Measurements from ENCODE around the gene RSRC1. TPM values are rescaled to one million over a fixed set of nuclear protein-coding genes. Genes with fewer than 3 reads are reported as not detected.

RSRC1 gene
- total and polyA plus RNA-seq, 2 of the 8 experiments (the other 6 are each of a cell fraction or from before 2014, with no cell fraction given), result 2.0 to 27.9 TPM

DNA sequence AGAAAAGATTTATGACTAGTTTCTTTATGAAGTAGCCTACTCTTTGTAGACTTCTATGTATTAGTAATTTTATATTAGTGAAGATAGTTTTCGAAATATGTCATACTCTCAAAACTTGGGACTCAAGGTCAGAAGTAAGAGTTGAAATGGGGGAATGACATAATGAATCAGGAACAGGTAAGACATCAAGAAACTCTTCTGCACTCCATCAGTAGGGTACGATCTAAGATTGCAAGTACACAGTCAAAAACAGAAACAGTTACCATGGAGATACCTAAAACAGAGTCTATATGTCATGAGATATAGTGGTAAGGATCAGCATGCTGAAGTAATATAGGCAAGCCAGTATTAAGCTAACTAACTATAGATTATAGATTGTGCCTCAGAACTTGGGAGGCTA is 274.1 kb downstream of the RSRC1 start (continued):
- TF ChIP-seq, protein P1, sequence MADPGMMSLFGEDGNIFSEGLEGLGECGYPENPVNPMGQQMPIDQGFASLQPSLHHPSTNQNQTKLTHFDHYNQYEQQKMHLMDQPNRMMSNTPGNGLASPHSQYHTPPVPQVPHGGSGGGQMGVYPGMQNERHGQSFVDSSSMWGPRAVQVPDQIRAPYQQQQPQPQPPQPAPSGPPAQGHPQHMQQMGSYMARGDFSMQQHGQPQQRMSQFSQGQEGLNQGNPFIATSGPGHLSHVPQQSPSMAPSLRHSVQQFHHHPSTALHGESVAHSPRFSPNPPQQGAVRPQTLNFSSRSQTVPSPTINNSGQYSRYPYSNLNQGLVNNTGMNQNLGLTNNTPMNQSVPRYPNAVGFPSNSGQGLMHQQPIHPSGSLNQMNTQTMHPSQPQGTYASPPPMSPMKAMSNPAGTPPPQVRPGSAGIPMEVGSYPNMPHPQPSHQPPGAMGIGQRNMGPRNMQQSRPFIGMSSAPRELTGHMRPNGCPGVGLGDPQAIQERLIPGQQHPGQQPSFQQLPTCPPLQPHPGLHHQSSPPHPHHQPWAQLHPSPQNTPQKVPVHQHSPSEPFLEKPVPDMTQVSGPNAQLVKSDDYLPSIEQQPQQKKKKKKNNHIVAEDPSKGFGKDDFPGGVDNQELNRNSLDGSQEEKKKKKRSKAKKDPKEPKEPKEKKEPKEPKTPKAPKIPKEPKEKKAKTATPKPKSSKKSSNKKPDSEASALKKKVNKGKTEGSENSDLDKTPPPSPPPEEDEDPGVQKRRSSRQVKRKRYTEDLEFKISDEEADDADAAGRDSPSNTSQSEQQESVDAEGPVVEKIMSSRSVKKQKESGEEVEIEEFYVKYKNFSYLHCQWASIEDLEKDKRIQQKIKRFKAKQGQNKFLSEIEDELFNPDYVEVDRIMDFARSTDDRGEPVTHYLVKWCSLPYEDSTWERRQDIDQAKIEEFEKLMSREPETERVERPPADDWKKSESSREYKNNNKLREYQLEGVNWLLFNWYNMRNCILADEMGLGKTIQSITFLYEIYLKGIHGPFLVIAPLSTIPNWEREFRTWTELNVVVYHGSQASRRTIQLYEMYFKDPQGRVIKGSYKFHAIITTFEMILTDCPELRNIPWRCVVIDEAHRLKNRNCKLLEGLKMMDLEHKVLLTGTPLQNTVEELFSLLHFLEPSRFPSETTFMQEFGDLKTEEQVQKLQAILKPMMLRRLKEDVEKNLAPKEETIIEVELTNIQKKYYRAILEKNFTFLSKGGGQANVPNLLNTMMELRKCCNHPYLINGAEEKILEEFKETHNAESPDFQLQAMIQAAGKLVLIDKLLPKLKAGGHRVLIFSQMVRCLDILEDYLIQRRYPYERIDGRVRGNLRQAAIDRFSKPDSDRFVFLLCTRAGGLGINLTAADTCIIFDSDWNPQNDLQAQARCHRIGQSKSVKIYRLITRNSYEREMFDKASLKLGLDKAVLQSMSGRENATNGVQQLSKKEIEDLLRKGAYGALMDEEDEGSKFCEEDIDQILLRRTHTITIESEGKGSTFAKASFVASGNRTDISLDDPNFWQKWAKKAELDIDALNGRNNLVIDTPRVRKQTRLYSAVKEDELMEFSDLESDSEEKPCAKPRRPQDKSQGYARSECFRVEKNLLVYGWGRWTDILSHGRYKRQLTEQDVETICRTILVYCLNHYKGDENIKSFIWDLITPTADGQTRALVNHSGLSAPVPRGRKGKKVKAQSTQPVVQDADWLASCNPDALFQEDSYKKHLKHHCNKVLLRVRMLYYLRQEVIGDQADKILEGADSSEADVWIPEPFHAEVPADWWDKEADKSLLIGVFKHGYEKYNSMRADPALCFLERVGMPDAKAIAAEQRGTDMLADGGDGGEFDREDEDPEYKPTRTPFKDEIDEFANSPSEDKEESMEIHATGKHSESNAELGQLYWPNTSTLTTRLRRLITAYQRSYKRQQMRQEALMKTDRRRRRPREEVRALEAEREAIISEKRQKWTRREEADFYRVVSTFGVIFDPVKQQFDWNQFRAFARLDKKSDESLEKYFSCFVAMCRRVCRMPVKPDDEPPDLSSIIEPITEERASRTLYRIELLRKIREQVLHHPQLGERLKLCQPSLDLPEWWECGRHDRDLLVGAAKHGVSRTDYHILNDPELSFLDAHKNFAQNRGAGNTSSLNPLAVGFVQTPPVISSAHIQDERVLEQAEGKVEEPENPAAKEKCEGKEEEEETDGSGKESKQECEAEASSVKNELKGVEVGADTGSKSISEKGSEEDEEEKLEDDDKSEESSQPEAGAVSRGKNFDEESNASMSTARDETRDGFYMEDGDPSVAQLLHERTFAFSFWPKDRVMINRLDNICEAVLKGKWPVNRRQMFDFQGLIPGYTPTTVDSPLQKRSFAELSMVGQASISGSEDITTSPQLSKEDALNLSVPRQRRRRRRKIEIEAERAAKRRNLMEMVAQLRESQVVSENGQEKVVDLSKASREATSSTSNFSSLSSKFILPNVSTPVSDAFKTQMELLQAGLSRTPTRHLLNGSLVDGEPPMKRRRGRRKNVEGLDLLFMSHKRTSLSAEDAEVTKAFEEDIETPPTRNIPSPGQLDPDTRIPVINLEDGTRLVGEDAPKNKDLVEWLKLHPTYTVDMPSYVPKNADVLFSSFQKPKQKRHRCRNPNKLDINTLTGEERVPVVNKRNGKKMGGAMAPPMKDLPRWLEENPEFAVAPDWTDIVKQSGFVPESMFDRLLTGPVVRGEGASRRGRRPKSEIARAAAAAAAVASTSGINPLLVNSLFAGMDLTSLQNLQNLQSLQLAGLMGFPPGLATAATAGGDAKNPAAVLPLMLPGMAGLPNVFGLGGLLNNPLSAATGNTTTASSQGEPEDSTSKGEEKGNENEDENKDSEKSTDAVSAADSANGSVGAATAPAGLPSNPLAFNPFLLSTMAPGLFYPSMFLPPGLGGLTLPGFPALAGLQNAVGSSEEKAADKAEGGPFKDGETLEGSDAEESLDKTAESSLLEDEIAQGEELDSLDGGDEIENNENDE (IDR thresholded peaks at IDR 0.05; ENCODE audit: insufficient replicate concordance, low read length), result no peak

Measured in H1 (cell line).